BLaER1 (cell line): ENCODE results near the gene POU6F1.

Experiments
- H3K27ac ChIP-seq: shearing (Covaris generic); formaldehyde crosslinking; 2 replicates; pipeline ENCODE4 v1.8.1; 2022
- H3K27me3 ChIP-seq: shearing (Covaris generic); formaldehyde crosslinking; 2 replicates; pipeline ENCODE4 v1.8.1; 2022
- H3K36me3 ChIP-seq: shearing (Covaris generic); formaldehyde crosslinking; 2 replicates; pipeline ENCODE4 v1.8.1; 2022
- H3K4me1 ChIP-seq: shearing (Covaris generic); formaldehyde crosslinking; 2 replicates; pipeline ENCODE4 v1.8.1; 2022
- H3K4me2 ChIP-seq: shearing (Covaris generic); formaldehyde crosslinking; 2 replicates; pipeline ENCODE4 v1.8.1; 2022
- H3K4me3 ChIP-seq: shearing (Covaris generic); formaldehyde crosslinking; 2 replicates; pipeline ENCODE4 v1.8.1; 2022
- H3K9ac ChIP-seq: shearing (Covaris generic); formaldehyde crosslinking; 2 replicates; pipeline ENCODE4 v1.8.1; 2022
- H3K9me3 ChIP-seq: shearing (Covaris generic); formaldehyde crosslinking; 2 replicates; pipeline ENCODE4 v1.8.1; 2022
- H4K20me1 ChIP-seq: shearing (Covaris generic); formaldehyde crosslinking; 2 replicates; pipeline ENCODE4 v1.8.1; 2022
- Cebpa-rat ChIP-seq: shearing (Covaris generic); IDR thresholded peaks from 2 replicates; pipeline ENCODE4 v1.8.1; 2022

Gene POU6F1

DNA sequence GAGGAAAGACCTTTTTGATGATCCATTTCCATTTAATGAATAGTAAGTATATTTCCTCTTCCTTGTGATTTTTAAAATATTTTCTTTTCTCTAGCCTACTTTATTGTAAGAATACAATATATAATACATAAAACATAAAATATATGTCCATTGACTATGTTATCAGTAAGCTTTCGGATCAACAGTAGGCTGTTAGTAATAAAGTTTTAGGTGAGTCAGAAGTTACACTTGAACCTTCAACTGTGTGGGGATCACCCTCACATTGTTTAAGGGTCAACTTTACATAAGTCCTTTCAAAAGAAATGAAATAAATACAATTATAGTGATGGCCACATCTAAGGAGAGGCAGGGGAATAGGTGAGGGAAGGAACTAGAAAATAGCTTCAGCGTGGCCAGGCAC is 40.0 kb downstream of the POU6F1 start:
- no peak overlapping the region for H3K27ac ChIP-seq
- no peaks in the 10 kb centered on the region for H3K36me3 ChIP-seq
- no peaks in the 10 kb centered on the region for H3K4me1 ChIP-seq
- no peaks in the 10 kb centered on the region for H4K20me1 ChIP-seq
- H3K4me2 ChIP-seq, result no peak overlapping the region
- H3K4me3 ChIP-seq, result no peak overlapping the region
- peaks cover 5% of the 10 kb centered on the region for H3K9me3 ChIP-seq
- no peak overlapping the region for H3K9ac ChIP-seq
- H3K27me3 ChIP-seq, result peaks cover 6% of the 10 kb centered on the region
- TF ChIP-seq Cebpa-rat, result no peak

DNA sequence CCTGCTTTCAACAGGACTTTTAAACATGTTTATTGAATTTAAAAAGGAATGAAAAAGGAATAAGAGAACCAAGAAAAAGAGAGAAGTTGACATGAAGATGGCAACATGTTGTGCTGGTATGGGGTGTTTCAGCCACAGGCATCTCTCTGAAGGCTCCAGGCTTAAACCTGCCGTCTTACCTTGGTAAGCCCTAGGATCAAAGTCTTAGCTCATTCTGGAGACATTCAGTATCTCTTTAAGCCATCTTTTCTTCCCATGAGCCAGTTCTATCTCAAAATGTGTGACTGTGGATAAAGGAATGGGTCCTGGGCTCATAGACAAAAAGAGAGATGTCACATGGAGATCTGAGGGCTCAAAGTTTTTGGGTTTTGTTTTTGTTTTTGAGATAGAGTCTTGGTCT is 43.4 kb downstream of the POU6F1 start:
- Histone ChIP-seq H3K4me1 (no peaks in the 10 kb centered on the region), H4K20me1 (no peaks in the 10 kb centered on the region), H3K4me2 (no peak overlapping the region), H3K9me3 (peaks cover 17% of the 10 kb centered on the region), H3K27me3 (peaks cover 24% of the 10 kb centered on the region), H3K4me3 (no peak overlapping the region), H3K27ac (no peak overlapping the region), H3K36me3 (no peaks in the 10 kb centered on the region), H3K9ac (no peak overlapping the region)
- TF ChIP-seq Cebpa-rat, result no peak

DNA sequence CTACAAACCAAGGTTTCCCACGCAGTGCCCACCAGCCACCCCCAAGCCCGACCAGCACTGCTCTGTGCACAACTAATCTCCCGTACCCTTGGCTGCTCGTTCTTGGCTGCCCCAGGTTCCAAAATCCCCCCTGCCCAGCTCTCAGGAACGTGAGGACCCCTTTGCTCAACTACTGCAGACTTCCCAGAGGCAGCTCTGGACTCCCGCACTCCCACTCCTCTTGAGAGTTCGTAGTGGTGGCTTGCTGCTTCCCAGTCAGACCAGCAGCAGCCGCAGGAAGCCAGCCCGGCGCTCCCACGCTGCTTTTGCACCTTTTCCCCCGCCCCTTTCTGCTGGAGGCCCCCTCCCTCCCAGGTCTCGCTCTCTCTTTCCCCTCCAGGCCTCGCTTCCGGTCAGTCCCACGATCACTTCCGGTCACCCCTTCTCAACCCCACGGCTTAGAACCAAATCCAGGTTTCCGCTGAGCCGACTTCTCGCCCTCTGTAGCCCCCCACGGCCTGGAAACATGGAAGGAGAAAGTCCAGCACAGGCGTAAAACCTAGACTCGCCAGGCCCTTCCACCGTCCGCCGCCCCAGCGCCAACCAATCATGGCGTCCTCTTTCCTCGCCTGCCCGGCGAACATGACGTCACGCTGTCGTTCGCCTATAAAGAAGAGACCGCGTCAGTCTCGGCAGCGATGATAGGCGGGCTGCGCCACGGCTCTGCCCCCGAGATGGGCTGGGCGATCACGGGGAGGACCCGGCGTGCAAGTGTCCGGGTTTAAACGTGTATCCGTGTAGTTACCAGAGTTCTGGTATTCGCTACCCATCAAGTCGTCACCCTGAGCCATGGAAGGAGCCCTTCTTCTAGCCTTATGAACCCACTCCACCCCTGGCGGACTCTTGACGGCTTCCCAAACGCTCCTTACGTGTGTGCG is 45.1 kb downstream of the POU6F1 start, which contains the start of gene TFCP2:
TSS of gene TFCP2 (minus strand) at position 621 of the 917 bp plus-strand sequence. CDS start 713 bp downstream, outside the sequence.
- H3K4me3 ChIP-seq, result peak within 1 kb of the TSS; percentile 57
- no peak within 1 kb of the TSS for H3K9ac ChIP-seq
- H3K9me3 ChIP-seq, result peaks cover 17% of the 10 kb centered on the region
- TF ChIP-seq Cebpa-rat, result no peak
- no peaks in the 10 kb centered on the region for H3K36me3 ChIP-seq
- H3K4me2 ChIP-seq, result peak within 1 kb of the TSS; percentile 38
- no peaks in the 10 kb centered on the region for H3K4me1 ChIP-seq
- peaks cover 24% of the 10 kb centered on the region for H3K27me3 ChIP-seq
- no peaks in the 10 kb centered on the region for H4K20me1 ChIP-seq
- no peak within 1 kb of the TSS for H3K27ac ChIP-seq

DNA sequence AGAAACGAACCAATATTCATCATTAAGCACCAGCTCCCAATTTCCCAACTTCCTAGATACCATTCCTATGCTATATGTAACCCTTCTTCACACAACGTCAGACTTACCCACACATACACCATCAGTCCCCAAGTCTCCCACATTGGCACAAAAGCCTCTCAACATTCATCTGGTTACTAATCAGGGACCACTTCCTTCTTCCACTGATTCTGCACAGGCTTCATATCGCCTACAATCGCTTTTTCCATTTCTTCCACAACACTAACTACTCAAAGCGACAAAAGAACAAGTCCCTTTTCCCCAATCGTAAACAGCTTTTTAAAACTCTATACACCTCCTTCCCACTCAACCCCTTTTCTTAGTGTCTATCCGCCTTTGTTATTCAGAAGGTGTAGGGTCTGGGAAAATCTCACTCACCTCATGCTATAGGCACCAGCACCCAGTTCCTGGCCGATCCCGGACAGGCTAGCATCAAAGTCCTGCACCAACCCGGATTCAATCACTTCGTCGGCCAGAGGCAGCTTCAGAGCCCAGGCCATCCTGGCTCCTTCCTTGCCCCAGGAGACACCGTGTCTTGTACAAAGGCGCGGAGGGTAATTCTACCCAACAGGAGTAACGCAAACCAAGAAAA is 45.9 kb downstream of the POU6F1 start:
- H3K4me1 ChIP-seq, result no peaks in the 10 kb centered on the region
- no peak overlapping the region for H3K27ac ChIP-seq
- no peak overlapping the region; the same call in 1 of the 2 replicates for H3K4me2 ChIP-seq
- no peak overlapping the region for H3K9ac ChIP-seq
- H3K27me3 ChIP-seq, result peaks cover 24% of the 10 kb centered on the region
- H3K36me3 ChIP-seq, result no peaks in the 10 kb centered on the region
- no peaks in the 10 kb centered on the region for H4K20me1 ChIP-seq
- no peak for TF ChIP-seq Cebpa-rat
- peak overlapping the region; percentile 57 for H3K4me3 ChIP-seq
- H3K9me3 ChIP-seq, result peaks cover 17% of the 10 kb centered on the region

DNA sequence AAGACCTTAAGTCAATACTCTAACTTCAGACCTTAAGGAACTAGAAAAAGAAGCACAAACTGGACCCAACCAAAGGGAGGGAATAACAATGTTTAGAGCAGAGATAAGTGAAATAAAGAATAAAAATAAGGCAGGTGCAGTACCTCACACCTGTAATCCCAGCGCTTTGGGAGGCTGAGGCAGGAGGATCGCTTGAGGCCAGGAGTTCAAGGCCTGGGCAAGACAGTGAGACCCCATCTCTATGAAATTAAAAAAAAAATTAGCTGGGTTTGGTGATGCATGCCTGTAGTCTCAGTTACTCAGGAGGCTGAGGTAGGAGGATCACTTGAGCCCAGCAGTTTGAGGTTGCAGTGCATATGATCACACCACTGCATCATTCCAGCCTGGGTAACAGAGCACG is 54.1 kb downstream of the POU6F1 start:
- Histone ChIP-seq H3K9ac (no peak overlapping the region), H3K4me3 (no peak overlapping the region)
- TF ChIP-seq Cebpa-rat, result no peak

DNA sequence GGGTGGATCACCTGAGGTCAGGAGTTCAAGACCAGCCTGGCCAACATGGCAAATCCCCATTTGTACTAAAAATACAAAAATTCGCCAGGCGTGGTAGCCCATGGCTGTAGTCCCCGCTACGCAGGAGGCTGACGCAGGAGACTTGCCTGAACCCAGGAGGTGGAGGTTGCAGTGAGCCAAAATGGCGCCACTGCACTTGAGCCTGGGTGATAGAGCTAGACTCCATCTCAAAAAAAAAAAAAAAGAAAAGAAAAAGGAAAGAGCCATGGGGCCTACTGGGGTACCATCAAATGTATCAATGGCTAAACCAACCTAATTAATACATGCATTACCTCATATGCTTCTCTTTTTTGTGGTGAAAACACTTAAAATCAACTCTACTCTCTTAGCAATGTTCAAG is 55.6 kb downstream of the POU6F1 start:
- no peak for TF ChIP-seq Cebpa-rat
- Histone ChIP-seq H3K27ac (no peak overlapping the region), H4K20me1 (no peaks in the 10 kb centered on the region), H3K36me3 (no peaks in the 10 kb centered on the region), H3K4me2 (no peak overlapping the region), H3K4me1 (no peaks in the 10 kb centered on the region), H3K27me3 (no peaks in the 10 kb centered on the region), H3K4me3 (no peak overlapping the region), H3K9me3 (no peaks in the 10 kb centered on the region), H3K9ac (no peak overlapping the region)

More for the DNA sequence above, 54.1 kb downstream of the POU6F1 start:
- Histone ChIP-seq H3K4me2 (no peak overlapping the region), H3K9me3 (no peaks in the 10 kb centered on the region), H3K4me1 (no peaks in the 10 kb centered on the region), H3K27ac (no peak overlapping the region), H4K20me1 (no peaks in the 10 kb centered on the region), H3K36me3 (no peaks in the 10 kb centered on the region), H3K27me3 (no peaks in the 10 kb centered on the region)

DNA sequence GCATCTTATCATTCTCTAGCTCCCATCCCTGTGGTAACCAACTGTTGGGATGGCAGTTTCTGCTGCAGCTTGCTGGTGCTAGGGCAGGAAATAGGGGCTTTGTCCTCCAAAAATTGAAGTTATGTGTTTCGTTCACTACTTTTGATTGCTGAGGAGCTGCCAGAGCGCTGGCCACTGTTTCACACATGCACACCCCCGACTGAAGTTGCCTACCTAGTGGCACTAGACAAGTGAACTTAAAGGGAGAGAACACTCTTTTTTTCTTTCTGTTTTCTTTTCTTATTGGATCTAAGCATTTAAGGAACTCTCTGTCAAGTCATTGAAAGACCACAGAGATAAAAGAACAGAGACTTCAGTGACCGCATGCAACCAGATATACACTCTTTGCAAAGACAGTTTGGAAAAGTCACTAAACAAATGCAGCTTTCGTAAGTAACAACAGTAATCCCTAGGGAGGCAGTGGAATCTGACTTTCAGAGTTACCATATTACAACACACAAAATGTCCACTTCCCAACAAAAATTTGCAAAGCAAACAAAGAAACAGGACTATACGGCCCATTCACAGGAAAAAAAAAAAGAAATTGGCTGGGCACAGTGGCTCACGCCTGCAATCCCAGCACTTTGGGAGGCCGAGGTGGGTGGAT is 56.9 kb downstream of the POU6F1 start:
- Histone ChIP-seq H3K27me3 (no peaks in the 10 kb centered on the region), H3K4me1 (no peaks in the 10 kb centered on the region), H3K4me2 (no peak overlapping the region), H3K27ac (no peak overlapping the region), H3K4me3 (no peak overlapping the region), H3K36me3 (no peaks in the 10 kb centered on the region), H3K9ac (no peak overlapping the region), H4K20me1 (no peaks in the 10 kb centered on the region), H3K9me3 (no peaks in the 10 kb centered on the region)
- TF ChIP-seq Cebpa-rat, result no peak

DNA sequence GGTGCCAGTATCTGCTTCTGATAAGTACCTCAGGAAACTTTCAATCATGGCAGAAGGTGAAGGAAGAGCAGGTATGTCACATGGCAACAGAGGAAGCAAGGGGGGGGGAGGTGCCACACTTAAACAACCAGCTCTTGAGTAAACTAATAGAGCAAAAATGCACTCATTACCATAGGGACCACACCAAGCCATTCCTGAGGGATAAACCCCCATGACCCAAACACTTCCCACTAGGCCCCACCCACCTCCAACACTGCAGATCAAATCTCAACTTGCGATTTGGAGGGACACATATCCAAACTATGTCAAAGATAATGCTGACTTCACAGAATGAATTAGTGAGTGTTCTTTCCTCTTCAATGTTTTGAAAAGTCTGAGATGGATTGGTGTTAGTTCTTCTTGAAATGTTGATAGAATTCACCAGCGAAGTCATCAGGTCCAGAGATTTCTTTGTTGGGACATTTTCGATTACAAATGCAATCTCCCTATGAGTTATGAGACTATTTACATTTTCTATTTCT is 61.6 kb downstream of the POU6F1 start:
- Histone ChIP-seq H3K4me3 (no peak overlapping the region), H3K36me3 (no peaks in the 10 kb centered on the region), H3K9ac (no peak overlapping the region)

DNA sequence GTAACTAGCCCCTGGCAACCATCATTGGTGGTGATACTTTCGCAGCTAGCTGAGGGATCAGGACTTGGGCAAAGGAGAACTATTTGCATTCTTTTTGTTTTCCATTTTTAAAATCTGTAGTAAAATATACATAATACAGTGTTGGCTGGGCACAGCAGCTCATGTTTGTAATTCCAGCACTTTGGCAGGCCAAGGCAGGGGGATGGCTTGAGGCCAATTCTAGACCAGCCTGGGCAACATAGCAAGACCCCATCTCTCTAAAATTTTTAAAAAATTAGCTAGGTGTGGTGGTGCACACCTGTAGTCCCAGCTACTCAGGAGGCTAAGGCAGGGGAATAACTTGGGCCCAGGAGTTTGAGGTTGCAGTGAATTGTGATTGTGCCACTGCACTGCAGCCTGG is 64.9 kb downstream of the POU6F1 start:
- no peak overlapping the region for H3K4me3 ChIP-seq
- H3K27me3 ChIP-seq, result no peaks in the 10 kb centered on the region
- TF ChIP-seq Cebpa-rat, result no peak
- H3K9ac ChIP-seq, result no peak overlapping the region
- H4K20me1 ChIP-seq, result no peaks in the 10 kb centered on the region
- H3K4me1 ChIP-seq, result no peaks in the 10 kb centered on the region
- H3K4me2 ChIP-seq, result no peak overlapping the region
- H3K9me3 ChIP-seq, result no peaks in the 10 kb centered on the region
- no peak overlapping the region for H3K27ac ChIP-seq
- no peaks in the 10 kb centered on the region for H3K36me3 ChIP-seq

More for the DNA sequence above, 61.6 kb downstream of the POU6F1 start:
- H3K4me1 ChIP-seq, result no peaks in the 10 kb centered on the region
- H3K9me3 ChIP-seq, result no peaks in the 10 kb centered on the region
- H3K27ac ChIP-seq, result no peak overlapping the region
- no peaks in the 10 kb centered on the region for H3K27me3 ChIP-seq
- TF ChIP-seq Cebpa-rat, result no peak
- no peaks in the 10 kb centered on the region for H4K20me1 ChIP-seq
- no peak overlapping the region for H3K4me2 ChIP-seq

DNA sequence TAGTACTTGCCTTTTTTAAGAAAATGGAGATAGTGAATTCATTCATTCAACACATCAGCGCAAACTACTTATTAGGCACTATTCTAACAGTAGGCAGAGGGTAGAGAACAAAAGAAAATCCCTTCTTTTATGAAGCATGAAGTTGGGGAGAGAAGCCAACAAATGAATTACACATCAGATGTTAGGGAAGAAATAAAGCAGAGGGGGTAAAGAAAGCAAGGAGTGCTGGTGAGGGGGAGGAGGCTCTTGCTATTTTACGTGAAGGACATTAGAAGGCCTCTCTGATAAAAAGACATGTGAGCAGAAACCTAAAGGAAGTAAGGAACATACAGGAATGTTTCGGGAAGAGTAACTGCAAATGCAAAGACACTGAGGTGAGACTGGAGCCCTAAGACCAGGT is 67.1 kb downstream of the POU6F1 start:
- no peaks in the 10 kb centered on the region for H3K4me1 ChIP-seq
- no peaks in the 10 kb centered on the region for H3K27me3 ChIP-seq
- no peaks in the 10 kb centered on the region for H4K20me1 ChIP-seq
- no peak for TF ChIP-seq Cebpa-rat
- no peak overlapping the region for H3K4me3 ChIP-seq
- no peak overlapping the region for H3K9ac ChIP-seq
- no peaks in the 10 kb centered on the region for H3K9me3 ChIP-seq
- H3K27ac ChIP-seq, result no peak overlapping the region
- H3K36me3 ChIP-seq, result no peaks in the 10 kb centered on the region
- no peak overlapping the region for H3K4me2 ChIP-seq
